GM23338 (cell line): ENCODE results near the gene POLR2A. TPM values are rescaled to one million over a fixed set of nuclear protein-coding genes. Genes with fewer than 3 reads are reported as not detected.
A peak's percentile ranks its signal among the peaks of the same experiment; 100 is the strongest.

Experiments used
- ATAC-seq: fragments of 200-7000 bp; cut with Tn5 transposase; 3 replicates; pipeline ENCODE4 v1.9.1; 2020
- DNase-seq: peaks from one replicate; pipeline ENCODE4 v3.0.0-alpha.2; 2015; ENCODE audit warnings: low spot score
- H2AFZ ChIP-seq: fragments of 200-600 bp; sonication (generic); 2 replicates; pipeline ENCODE4 v1.8.0; 2016; ENCODE audit warnings: antibody characterized with exemption, mild to moderate bottlenecking, moderate library complexity
- H3F3A ChIP-seq: fragments of 200-600 bp; sonication (generic); replicated peaks from 2 replicates; pipeline ENCODE4 v1.8.0; 2017; ENCODE audit warnings: antibody characterized with exemption, mixed run types, low read depth
- H3K27ac ChIP-seq: fragments of 200-600 bp; sonication (generic); 2 replicates; pipeline ENCODE4 v1.6.1; 2016; ENCODE audit warnings: low read depth
- H3K27me3 ChIP-seq: fragments of 200-600 bp; sonication (generic); 2 replicates; pipeline ENCODE4 v1.8.0; 2016; ENCODE audit warnings: mild to moderate bottlenecking, mixed run types, moderate library complexity; ENCODE audit not compliant: insufficient read depth
- H3K36me3 ChIP-seq: fragments of 200-600 bp; sonication (generic); 2 replicates; pipeline ENCODE4 v1.8.0; 2016; ENCODE audit warnings: mild to moderate bottlenecking; ENCODE audit not compliant: insufficient read depth
- H3K4me1 ChIP-seq: fragments of 200-600 bp; sonication (generic); 2 replicates; pipeline ENCODE4 v1.8.0; 2016; ENCODE audit warnings: mild to moderate bottlenecking, moderate library complexity; ENCODE audit not compliant: insufficient read depth
- H3K4me2 ChIP-seq: fragments of 200-600 bp; sonication (generic); 2 replicates; pipeline ENCODE4 v1.7.1; 2017; ENCODE audit warnings: mixed run types
- H3K4me3 ChIP-seq: fragments of 200-600 bp; sonication (generic); 2 replicates; pipeline ENCODE4 v1.6.1; 2016; ENCODE audit warnings: mixed run types
- H3K79me2 ChIP-seq: fragments of 200-600 bp; sonication (generic); replicated peaks from 2 replicates; pipeline ENCODE4 v1.8.0; 2017; ENCODE audit warnings: mild to moderate bottlenecking; ENCODE audit not compliant: insufficient read depth
- H3K9me2 ChIP-seq: fragments of 200-600 bp; sonication (generic); 2 replicates; pipeline ENCODE4 v1.8.0; 2017; ENCODE audit not compliant: insufficient read depth
- H4K20me1 ChIP-seq: fragments of 200-600 bp; sonication (generic); replicated peaks from 2 replicates; pipeline ENCODE4 v1.8.0; 2017; ENCODE audit warnings: mild to moderate bottlenecking; ENCODE audit not compliant: insufficient read depth
- H3K27ac Mint-ChIP-seq: 2 replicates; pipeline ENCODE4 v1.8.0; 2020; ENCODE audit warnings: inconsistent platforms, mild to moderate bottlenecking, moderate library complexity, mixed read lengths
- H3K27me3 Mint-ChIP-seq: 3 replicates; pipeline ENCODE4 v1.8.0; 2022; ENCODE audit warnings: low read depth, mild to moderate bottlenecking, moderate library complexity, mixed read lengths, inconsistent platforms; ENCODE audit not compliant: insufficient read depth, poor library complexity
- H3K36me3 Mint-ChIP-seq: 3 replicates; pipeline ENCODE4 v1.8.0; 2021; ENCODE audit warnings: low read depth, mild to moderate bottlenecking, inconsistent platforms, moderate library complexity, mixed read lengths
- H3K4me1 Mint-ChIP-seq: 3 replicates; pipeline ENCODE4 v1.8.0; 2020; ENCODE audit warnings: mild to moderate bottlenecking, inconsistent platforms, mixed read lengths
- H3K4me3 Mint-ChIP-seq: 3 replicates; pipeline ENCODE4 v1.8.0; 2021; ENCODE audit warnings: moderate library complexity, mild to moderate bottlenecking, inconsistent platforms, mixed read lengths
- H3K9me3 Mint-ChIP-seq: 3 replicates; pipeline ENCODE4 v1.8.0; 2020; ENCODE audit warnings: moderate library complexity, mild to moderate bottlenecking, inconsistent platforms, mixed read lengths
- CREB1 ChIP-seq: fragments of 250-450 bp; sonication (Bioruptor Pico); IDR thresholded peaks from 2 replicates; pipeline ENCODE4 v1.5.0; 2020; ENCODE audit warnings: low read depth, mild to moderate bottlenecking, moderate library complexity
- CTCF ChIP-seq, 2 experiments: fragments of 200-600 bp in 1 of 2; sonication (generic) in 1 of 2; conservative IDR thresholded peaks; 2 replicates each; pipeline versions ENCODE4 v1.5.1 to v1.6.1; 2016 to 2017; ENCODE audit warnings: antibody characterized with exemption in 2 of 2, low read depth in 2 of 2, mild to moderate bottlenecking in 2 of 2, moderate library complexity in 1 of 2
- JUNB ChIP-seq: IDR thresholded peaks from one replicate; pipeline ENCODE4 v1.6.1; 2016; ENCODE audit warnings: antibody characterized with exemption; ENCODE audit not compliant: unreplicated experiment
- POLR2AphosphoS5 ChIP-seq: IDR thresholded peaks from 2 replicates; pipeline ENCODE4 v1.6.1; 2016; ENCODE audit warnings: antibody characterized with exemption, low read depth
- ZNF114 ChIP-seq: fragments of 250-450 bp; sonication (Bioruptor Pico); IDR thresholded peaks from 2 replicates; pipeline ENCODE4 v1.5.0; 2020; ENCODE audit warnings: mild to moderate bottlenecking, moderate library complexity
- ZNF331 ChIP-seq: fragments of 250-450 bp; sonication (Bioruptor Pico); IDR thresholded peaks from 2 replicates; pipeline ENCODE4 v1.5.0; 2020; ENCODE audit warnings: low read depth, mild to moderate bottlenecking, moderate library complexity
- polyA plus RNA-seq: library from polyadenylated mRNA; unstranded; fragments of >200 nt; fragmentation: Nextera tagmentation; extraction: Ambion mirVana; gene quantifications from 2 replicates; pipeline ENCODE4 v1.2.1, GENCODE V29; 2016
- total RNA-seq: library from RNA; depleted of rRNA; stranded (reverse); fragments of >200 nt; shearing (Covaris generic); gene quantifications from 2 replicates; pipeline ENCODE4 v1.2.3, GENCODE V29; 2014

The POLR2A gene
- total and polyA plus RNA-seq, 2 experiments from 2014 or later, result 56.8 to 151 TPM

- Mint-ChIP-seq H3K27ac (peak overlapping the region; percentile 91), H3K9me3 (no peaks in the 10 kb centered on the region), H3K4me3 (peak overlapping the region; percentile 84), H3K27me3 (peaks cover 40% of the 10 kb centered on the region), H3K36me3 (no peaks in the 10 kb centered on the region), H3K4me1 (peaks cover 18% of the 10 kb centered on the region)
- H4K20me1 ChIP-seq, result no peaks in the 10 kb centered on the region; the same call in 1 of the 2 replicates
- H3F3A ChIP-seq, result peaks cover 30% of the 10 kb centered on the region
- peak overlapping the region; percentile 76 for H3K4me2 ChIP-seq
- H3K4me3 ChIP-seq, result peak overlapping the region; percentile 98
- peaks cover 25% of the 10 kb centered on the region for H3K27me3 ChIP-seq
- peak; percentile 80 for DNase-seq
- ATAC-seq, result peak; percentile 11
- peak overlapping the region; percentile 27 for H3K27ac ChIP-seq
- 0 out of 2 replicates have a peak, but pooled peaks cover 12% of the 10 kb centered on the region for H3K9me2 ChIP-seq
- peak overlapping the region; percentile 72 for H2AFZ ChIP-seq
- TF ChIP-seq CREB1, result no peak
- TF ChIP-seq CTCF (conservative IDR thresholded peaks at IDR 0.05; ENCODE audit: low read depth in 2 of 2), result peak; percentile 34 to 44; a peak in 3 of 4 replicates
- no peak for TF ChIP-seq ZNF114
- peaks cover 7% of the 10 kb centered on the region for H3K4me1 ChIP-seq
- no peaks in the 10 kb centered on the region for H3K79me2 ChIP-seq
- H3K36me3 ChIP-seq, result no peaks in the 10 kb centered on the region
Measured at GRCh38 chr17:7435676-7436555, 48.2 kb upstream of the POLR2A start.

- Histone ChIP-seq H3K27ac (peak overlapping the region; percentile 27; the same call in 1 of the 2 replicates), H3K9me2 (0 out of 2 replicates have a peak, but pooled peaks cover 5% of the 10 kb centered on the region), H2AFZ (peak overlapping the region; percentile 72), H4K20me1 (no peaks in the 10 kb centered on the region; the same call in 1 of the 2 replicates), H3K79me2 (no peaks in the 10 kb centered on the region), H3F3A (peaks cover 37% of the 10 kb centered on the region), H3K4me3 (peak overlapping the region; percentile 98), H3K4me1 (peaks cover 15% of the 10 kb centered on the region), H3K4me2 (peak overlapping the region; percentile 76), H3K36me3 (no peaks in the 10 kb centered on the region), H3K27me3 (peaks cover 25% of the 10 kb centered on the region)
- peak overlapping the region; percentile 84 for H3K4me3 Mint-ChIP-seq
- ATAC-seq (peak; percentile 53), DNase-seq (peak; percentile 92)
- H3K36me3 Mint-ChIP-seq, result no peaks in the 10 kb centered on the region
- peak; percentile 98 for TF ChIP-seq CREB1
- 0 out of 2 replicates have a peak, but pooled peaks have one; percentile 25 for TF ChIP-seq POLR2AphosphoS5
- no peak for TF ChIP-seq JUNB
- TF ChIP-seq CTCF (conservative IDR thresholded peaks at IDR 0.05; ENCODE audit: low read depth in 2 of 2), result peak; percentile 50 to 84
- no peak for TF ChIP-seq ZNF331 (CRISPR knock-in tag)
- peaks cover 24% of the 10 kb centered on the region for H3K4me1 Mint-ChIP-seq
- H3K9me3 Mint-ChIP-seq, result no peaks in the 10 kb centered on the region
- H3K27ac Mint-ChIP-seq, result peak overlapping the region; percentile 90
- H3K27me3 Mint-ChIP-seq, result peaks cover 45% of the 10 kb centered on the region
Measured at GRCh38 chr17:7436556-7437368, 47.4 kb upstream of the POLR2A start.
